GM19099 (cell line): Measurements from ENCODE around the gene ZNF444.
"Not testable (repeated sequence)": the region's sequence is repeated elsewhere in the genome, so short reads cannot be mapped to it uniquely, and the experiment has no call there.

Experiments
- POLR2A ChIP-seq: IDR thresholded peaks from 3 replicates; pipeline ENCODE4 v1.6.1; 2011; ENCODE audit warnings: low read depth; ENCODE audit not compliant: insufficient read length; ENCODE audit errors: extremely low read depth

ZNF444 gene

GRCh38 chr19:56170261-56170660 lies 29.2 kb downstream of the ZNF444 start:
- no peak for TF ChIP-seq POLR2A

GRCh38 chr19:56174086-56174485 lies 33.0 kb downstream of the ZNF444 start:
- no peak for TF ChIP-seq POLR2A

- TF ChIP-seq POLR2A = no peak
These were observed 33.5 kb downstream of the ZNF444 start for GRCh38 chr19:56174550-56174949.

GRCh38 chr19:56175861-56176307 lies 34.8 kb downstream of the ZNF444 start, which contains the start of gene GALP:
Gene GALP (plus strand): TSS chr19:56176008. CDS start chr19:56177109, 1,101 bp downstream.
- TF ChIP-seq POLR2A = not testable (repeated sequence)

- no peak for TF ChIP-seq POLR2A
These were observed 35.8 kb downstream of the ZNF444 start for GRCh38 chr19:56176881-56177280.

GRCh38 chr19:56177564-56178243 lies 36.6 kb downstream of the ZNF444 start:
- no peak for TF ChIP-seq POLR2A

GRCh38 chr19:56189785-56190184 lies 48.7 kb downstream of the ZNF444 start:
- no peak for TF ChIP-seq POLR2A

GRCh38 chr19:56191115-56191514 lies 50.0 kb downstream of the ZNF444 start:
- TF ChIP-seq POLR2A = no peak

GRCh38 chr19:56191711-56192110 lies 50.6 kb downstream of the ZNF444 start:
- TF ChIP-seq POLR2A = no peak

- no peak for TF ChIP-seq POLR2A
These were observed 53.0 kb downstream of the ZNF444 start for GRCh38 chr19:56193981-56194640.

- TF ChIP-seq POLR2A = not testable (repeated sequence)
These were observed 56.6 kb downstream of the ZNF444 start, which contains the start of gene ZSCAN5B for GRCh38 chr19:56197646-56198045. Gene ZSCAN5B (minus strand): TSS chr19:56197783. CDS start chr19:56193052, 4,731 bp downstream.

GRCh38 chr19:56199687-56200086 lies 58.6 kb downstream of the ZNF444 start:
- TF ChIP-seq POLR2A = no peak

GRCh38 chr19:56201973-56202372 lies 60.9 kb downstream of the ZNF444 start, which contains the start of gene ZSCAN5C:
Gene ZSCAN5C (plus strand): TSS chr19:56202273. CDS start chr19:56205914, 3,641 bp downstream.
- TF ChIP-seq POLR2A = no peak

GRCh38 chr19:56209091-56209490 lies 68.0 kb downstream of the ZNF444 start:
- TF ChIP-seq POLR2A = no peak
